Measurements from ENCODE around the gene SRRM4. TPM values are rescaled to one million over a fixed set of nuclear protein-coding genes. Genes with fewer than 3 reads are reported as not detected.

SRRM4 gene
- total and polyA plus RNA-seq, 10 of the 15 experiments (the other 5 are each of a cell fraction or from before 2014, with no cell fraction given) = under 0.01 to 0.01 TPM; not detected in 8

DNA sequence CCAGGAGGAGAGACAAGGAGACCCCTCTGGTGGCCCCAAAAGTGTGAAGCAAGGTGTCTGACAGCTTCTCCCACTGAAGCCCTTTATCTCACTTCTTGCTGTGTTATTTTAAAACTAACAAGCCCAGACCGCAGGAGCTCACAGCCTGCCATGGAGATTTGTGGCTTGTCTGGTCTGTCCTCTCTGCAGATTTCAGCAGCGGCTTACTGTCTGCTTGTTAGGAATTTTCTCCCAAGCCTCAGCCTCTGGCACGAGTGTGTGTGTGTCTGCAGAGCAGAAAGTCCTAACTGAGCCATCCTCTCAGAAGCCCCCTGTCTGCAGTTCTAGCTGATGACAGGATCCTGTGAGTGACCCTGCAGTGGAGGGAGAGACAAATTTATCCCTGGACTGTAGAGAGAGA lies 109.5 kb downstream of the SRRM4 start (continued):
- TF ChIP-seq ZBTB40 (IDR thresholded peaks at IDR 0.05; ENCODE audit: borderline replicate concordance) = no peak
- no peak for TF ChIP-seq JUNB (IDR thresholded peaks at IDR 0.05)
- no peak for TF ChIP-seq BCLAF1 (IDR thresholded peaks at IDR 0.05)
- TF ChIP-seq STAT1 (conservative IDR thresholded peaks at IDR 0.05) = no peak
- no peak for TF ChIP-seq ASH2L (IDR thresholded peaks at IDR 0.05; ENCODE audit: borderline replicate concordance, low read depth)
- no peak for TF ChIP-seq ZZZ3 (IDR thresholded peaks at IDR 0.05; ENCODE audit: control insufficient read depth, insufficient read length, low read depth)
- TF ChIP-seq, protein P1, sequence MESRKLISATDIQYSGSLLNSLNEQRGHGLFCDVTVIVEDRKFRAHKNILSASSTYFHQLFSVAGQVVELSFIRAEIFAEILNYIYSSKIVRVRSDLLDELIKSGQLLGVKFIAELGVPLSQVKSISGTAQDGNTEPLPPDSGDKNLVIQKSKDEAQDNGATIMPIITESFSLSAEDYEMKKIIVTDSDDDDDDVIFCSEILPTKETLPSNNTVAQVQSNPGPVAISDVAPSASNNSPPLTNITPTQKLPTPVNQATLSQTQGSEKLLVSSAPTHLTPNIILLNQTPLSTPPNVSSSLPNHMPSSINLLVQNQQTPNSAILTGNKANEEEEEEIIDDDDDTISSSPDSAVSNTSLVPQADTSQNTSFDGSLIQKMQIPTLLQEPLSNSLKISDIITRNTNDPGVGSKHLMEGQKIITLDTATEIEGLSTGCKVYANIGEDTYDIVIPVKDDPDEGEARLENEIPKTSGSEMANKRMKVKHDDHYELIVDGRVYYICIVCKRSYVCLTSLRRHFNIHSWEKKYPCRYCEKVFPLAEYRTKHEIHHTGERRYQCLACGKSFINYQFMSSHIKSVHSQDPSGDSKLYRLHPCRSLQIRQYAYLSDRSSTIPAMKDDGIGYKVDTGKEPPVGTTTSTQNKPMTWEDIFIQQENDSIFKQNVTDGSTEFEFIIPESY (IDR thresholded peaks at IDR 0.05) = no peak
- TF ChIP-seq SRF (IDR thresholded peaks at IDR 0.05; ENCODE audit: low read depth in 2 of 2, low read length in 2 of 2) = no peak
- no peak for TF ChIP-seq NFIC (IDR thresholded peaks at IDR 0.05; ENCODE audit: low read depth, low read length)
- no peak for TF ChIP-seq MLLT1 (IDR thresholded peaks at IDR 0.05)
- TF ChIP-seq FOS (IDR thresholded peaks at IDR 0.05; ENCODE audit: borderline replicate concordance, extremely low read depth, insufficient read length) = no peak
- TF ChIP-seq SMAD5 (IDR thresholded peaks at IDR 0.05; ENCODE audit: low read depth) = no peak
